GM21825 (cell line): ENCODE results near the gene PLP2.
A peak's percentile ranks its signal among the peaks of the same experiment; 100 is the strongest.
"Not testable (repeated sequence)": the region's sequence is repeated elsewhere in the genome, so short reads cannot be mapped to it uniquely, and the experiment has no call there.

Experiments used
- ATAC-seq: cut with Tn5 transposase; IDR thresholded peaks from one replicate; pipeline ENCODE4 v1.9.1; 2021; ENCODE audit warnings: mild to moderate bottlenecking, moderate library complexity; ENCODE audit not compliant: unreplicated experiment

The PLP2 gene

GRCh38 chrX:49163555-49164419 lies 7.9 kb upstream of the PLP2 start:
- peak; percentile 39 for ATAC-seq

DNA sequence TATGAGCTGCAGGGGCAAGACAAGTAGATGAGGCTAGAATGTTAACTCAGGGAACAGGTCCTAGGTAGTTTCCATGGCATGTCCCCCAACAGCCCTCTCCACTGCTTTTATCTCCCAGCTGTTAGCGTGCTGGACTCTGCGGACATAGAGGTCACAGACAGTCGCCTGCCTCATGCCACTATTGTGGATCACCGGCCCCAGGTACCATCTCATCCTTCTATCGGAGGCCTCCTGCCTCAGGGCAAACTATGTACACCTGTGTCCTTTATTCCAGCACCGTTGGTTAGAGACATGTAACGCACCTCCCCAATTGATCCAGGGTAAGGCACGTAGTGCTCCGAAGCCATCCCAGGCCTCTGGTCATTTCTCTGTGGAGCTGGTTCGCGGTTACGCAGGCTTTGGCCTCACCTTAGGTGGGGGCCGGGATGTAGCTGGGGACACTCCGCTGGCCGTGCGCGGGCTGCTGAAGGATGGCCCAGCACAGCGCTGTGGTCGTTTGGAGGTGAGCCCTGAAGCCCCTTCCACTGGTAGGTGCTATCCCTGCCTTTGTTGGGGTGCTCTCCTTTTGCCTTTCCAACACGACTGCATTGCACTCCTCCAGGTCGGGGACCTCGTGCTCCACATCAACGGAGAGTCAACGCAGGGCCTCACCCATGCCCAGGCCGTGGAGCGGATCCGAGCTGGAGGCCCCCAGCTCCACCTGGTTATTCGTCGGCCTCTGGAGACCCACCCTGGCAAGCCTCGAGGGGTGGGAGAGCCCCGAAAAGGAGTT lies 6.9 kb upstream of the PLP2 start:
- no peak for ATAC-seq

GRCh38 chrX:49165901-49166881 lies 5.5 kb upstream of the PLP2 start:
- ATAC-seq, result peak; percentile 32

DNA sequence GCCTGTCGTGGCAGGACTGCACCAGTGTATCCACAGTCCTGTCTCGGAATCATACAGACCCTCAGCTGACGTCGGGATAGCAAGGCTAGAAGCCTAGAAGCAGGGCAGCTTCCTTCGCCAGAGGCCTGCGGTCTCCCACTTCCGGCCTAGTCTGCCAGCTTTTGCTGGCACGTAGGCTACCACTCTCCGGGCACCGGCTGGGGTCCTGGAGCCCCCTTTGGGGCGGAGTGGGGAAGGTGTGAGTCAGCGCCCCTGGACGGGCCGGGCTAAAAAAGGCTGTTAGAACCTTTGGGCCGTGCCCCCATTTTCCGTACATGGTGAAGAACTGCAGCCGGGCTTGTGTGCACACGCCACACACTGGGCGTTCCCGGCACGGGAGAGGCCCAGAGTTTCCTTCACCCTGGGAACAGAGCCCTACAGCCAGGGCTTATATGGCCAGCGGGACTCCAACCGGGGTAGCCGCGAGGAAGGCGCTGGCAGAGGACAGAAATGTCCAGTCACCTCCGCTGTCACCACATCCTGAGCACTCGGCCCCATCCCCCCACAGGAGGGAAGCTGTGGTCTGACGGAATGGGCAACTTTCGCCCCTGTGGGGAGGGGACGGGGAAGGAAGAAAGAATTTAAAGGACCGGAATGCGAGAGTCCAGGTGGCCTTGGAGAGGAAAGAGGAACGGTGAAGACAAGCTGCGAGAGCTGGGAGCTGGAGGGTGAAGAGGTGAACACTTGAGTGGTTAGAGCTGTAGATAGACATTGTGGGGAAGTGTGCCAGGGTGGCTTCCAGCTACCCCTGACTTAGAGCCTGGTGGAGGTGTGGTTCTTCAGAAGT lies 4.6 kb upstream of the PLP2 start:
- ATAC-seq, result peak; percentile 14

- ATAC-seq, result no peak
These were observed 4.0 kb upstream of the PLP2 start for GRCh38 chrX:49167740-49168108.

DNA sequence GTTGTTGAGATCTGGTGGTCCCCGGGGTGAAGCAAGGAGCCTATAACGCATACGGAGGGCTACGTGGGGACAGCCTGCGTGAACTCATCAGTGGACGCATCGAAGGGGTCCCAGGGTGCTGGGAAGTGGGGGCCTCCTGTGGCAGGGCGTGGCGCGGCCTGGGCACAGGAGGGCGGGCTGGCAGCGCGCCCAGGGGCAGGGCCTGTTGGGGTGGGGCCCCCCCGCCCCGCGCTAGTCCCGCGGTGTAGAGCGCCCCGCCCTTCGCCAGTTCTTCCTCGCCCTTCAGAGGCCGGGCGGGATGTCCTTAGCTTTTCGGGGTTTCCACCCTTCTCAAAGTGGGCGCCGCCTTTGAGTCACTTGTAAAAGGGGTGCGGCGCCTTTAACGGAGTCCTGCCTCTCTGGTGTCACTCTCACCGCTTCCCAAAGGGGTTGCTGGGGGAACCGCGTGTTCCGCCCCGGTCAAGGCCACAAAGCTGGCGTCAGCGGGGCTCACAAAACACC lies 632 bp downstream of the PLP2 start:
- peak; percentile 57 for ATAC-seq

DNA sequence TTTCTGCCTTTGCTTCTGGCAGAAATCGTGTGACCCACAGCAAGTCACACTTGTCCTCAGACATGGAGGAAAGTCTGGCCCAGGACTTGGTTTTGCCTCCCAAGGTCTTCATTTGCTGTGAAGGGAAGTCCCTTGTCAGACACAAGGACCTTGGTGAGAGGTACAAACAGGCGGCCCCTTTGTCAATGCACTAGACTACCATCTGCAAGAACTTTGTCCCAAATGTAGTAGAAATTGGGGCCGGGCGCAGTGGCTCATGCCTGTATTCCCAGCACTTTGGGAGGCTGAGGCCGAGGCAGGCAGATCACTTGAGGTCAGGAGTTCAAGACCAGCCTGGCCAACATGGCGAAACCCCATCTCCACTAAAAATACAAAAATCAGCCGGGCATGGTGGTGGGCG lies 1.8 kb downstream of the PLP2 start:
- ATAC-seq, result not testable (repeated sequence)

DNA sequence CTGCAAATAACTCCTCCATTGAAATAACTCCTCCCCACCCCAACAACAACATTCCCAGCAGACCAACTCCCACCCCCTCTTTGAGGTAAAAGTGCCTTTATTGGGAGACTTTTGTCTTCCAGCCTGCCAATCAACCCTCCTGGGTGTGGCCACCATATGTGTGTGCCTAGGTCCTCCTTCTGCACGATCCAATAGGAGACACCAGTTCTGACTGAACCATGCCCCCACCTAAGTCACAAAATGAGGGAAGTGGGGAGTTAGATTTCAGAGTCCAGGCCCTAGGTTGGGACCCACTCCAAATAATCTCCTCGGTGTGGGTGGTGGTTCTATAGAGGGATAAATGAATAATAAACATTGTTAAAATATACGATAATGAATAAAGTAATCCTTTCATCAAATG lies 3.0 kb downstream of the PLP2 start:
- no peak for ATAC-seq

- ATAC-seq, result no peak
These were observed 4.0 kb downstream of the PLP2 start for GRCh38 chrX:49175435-49176274.

DNA sequence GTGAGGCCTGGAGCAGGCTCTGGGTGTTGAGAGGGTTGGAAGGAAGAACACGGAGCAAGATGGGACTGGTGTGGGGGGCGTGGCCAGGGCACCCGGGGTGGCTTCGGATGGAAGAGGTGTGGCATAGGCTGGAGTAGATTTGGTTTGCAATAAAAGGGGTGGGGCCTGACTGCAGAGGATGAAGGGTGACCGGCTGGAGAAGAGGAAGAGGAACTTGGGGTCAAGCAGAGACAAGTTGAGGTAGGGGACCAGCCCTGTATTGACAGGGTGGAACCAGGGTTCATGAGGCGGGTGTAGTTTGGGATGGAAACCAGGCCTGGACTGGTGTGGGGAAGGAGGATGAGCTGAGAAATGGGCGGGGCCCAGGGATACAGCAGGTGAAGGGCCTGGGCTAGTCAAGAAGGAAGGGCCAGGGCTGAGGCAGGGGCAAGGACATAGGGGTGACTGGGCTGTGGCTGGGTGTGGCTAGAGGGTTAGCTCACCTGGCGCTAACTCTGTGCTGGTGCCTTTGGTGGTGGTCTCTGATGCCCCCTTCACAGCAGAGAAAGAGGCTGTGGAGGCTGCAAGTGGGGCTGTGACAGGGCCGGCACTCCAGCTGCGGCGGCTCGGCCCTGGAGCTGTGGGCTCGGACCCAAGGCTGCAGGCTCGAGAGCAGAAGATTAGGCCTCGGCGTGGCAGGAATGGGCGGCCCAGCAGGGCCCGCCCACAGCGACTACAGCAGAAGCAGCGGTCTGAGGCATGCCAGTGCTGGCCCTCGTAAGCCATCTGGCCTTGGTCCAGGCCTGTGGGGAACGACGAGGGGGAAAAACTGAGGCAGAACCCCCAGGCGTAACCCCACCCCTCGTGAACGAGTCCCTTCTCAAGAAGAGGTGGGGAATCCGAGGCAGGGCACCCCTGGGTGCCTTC lies 5.0 kb downstream of the PLP2 start:
- ATAC-seq, result no peak

DNA sequence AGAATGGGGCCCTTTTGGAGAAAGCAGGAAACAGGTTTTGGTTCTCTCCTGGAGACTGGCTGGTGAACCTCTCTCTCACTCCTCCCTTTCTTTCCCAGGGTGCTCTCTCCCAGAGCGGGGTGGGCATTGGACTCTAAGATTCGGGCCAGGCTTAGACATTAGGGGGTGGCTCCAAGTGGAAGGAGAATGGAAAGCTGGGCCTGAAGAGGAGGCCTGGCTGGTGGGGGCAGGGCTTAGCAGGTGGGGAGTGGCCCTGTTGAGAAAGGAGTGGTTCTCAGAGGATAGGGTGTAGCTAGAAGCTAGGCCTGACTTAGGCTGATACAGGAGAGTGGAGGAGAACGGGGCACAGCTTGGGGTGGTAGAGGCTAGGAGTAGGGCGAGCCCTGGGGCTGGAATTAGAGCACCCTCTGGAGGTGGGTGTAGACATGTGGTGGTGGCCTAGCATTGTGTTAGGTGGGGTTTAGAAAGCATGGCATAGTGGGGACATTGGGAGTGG lies 5.7 kb downstream of the PLP2 start:
- ATAC-seq, result no peak

GRCh38 chrX:49177873-49178480 lies 6.3 kb downstream of the PLP2 start:
- ATAC-seq, result no peak

GRCh38 chrX:49178537-49178936 lies 6.8 kb downstream of the PLP2 start:
- no peak for ATAC-seq

DNA sequence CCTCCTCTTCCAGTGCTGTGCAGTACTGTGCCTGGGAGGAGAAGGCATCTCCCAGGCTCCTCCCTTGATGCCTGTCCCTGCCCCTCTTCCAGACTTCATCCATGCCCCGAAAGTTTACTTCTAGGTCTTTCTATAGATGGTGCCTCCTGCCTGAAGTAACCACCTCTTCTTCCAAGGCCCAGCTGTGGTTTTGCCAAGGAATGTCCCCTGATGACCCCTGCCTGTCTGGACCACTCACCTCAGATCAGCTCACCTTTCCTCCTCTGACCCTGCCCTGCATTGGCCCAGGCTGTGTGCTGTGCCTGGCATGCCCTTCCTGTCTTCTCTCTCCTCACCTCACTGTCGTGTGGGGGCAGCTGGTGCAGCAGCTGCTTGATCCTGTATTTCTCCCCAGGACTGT lies 7.7 kb downstream of the PLP2 start:
- ATAC-seq, result no peak

- ATAC-seq, result no peak
These were observed 12.1 kb downstream of the PLP2 start for GRCh38 chrX:49183701-49184281.

GRCh38 chrX:49184294-49185281 lies 12.9 kb downstream of the PLP2 start:
- ATAC-seq, result peak; percentile 52
